Mesenchymal stem cell (in vitro differentiated cells and primary cell): ENCODE measurements around the gene CTSC.

ENCODE experiments used
- DNase-seq: peaks from one replicate; pipeline ENCODE4 v3.0.0-alpha.2; 2013
- H2AFZ ChIP-seq: one replicate; pipeline ENCODE4 v1.6.1; 2013; ENCODE audit warnings: low read depth, mild to moderate bottlenecking, control low read depth, inconsistent platforms, low read length, moderate library complexity
- H2AK5ac ChIP-seq: 2 replicates; pipeline ENCODE4 v1.6.1; 2013; ENCODE audit warnings: low read length, moderate library complexity, mild to moderate bottlenecking, inconsistent platforms; ENCODE audit not compliant: severe bottlenecking
- H2BK120ac ChIP-seq: one replicate; pipeline ENCODE4 v1.6.1; 2013; ENCODE audit warnings: low read depth, mild to moderate bottlenecking, inconsistent platforms, low read length, moderate library complexity
- H2BK12ac ChIP-seq, 2 experiments: one replicate each; pipeline ENCODE4 v1.6.1; 2013; ENCODE audit warnings: inconsistent platforms in 2 of 2, low read length in 2 of 2, mild to moderate bottlenecking in 2 of 2, moderate library complexity in 2 of 2, control low read depth in 1 of 2
- H2BK15ac ChIP-seq: one replicate; pipeline ENCODE4 v1.6.1; 2013; ENCODE audit warnings: mild to moderate bottlenecking, low read depth, inconsistent platforms; ENCODE audit not compliant: poor library complexity, severe bottlenecking
- H2BK5ac ChIP-seq: 2 replicates; pipeline ENCODE4 v1.6.1; 2013; ENCODE audit warnings: low read depth, mild to moderate bottlenecking, low read length, control low read depth, inconsistent platforms; ENCODE audit not compliant: poor library complexity, severe bottlenecking
- H3K14ac ChIP-seq, 2 experiments: one replicate each; pipeline ENCODE4 v1.6.1; 2013; ENCODE audit warnings: inconsistent platforms in 2 of 2, low read length in 2 of 2, control low read depth in 1 of 2, mild to moderate bottlenecking in 1 of 2, moderate library complexity in 1 of 2
- H3K18ac ChIP-seq, 2 experiments: one replicate each; pipeline ENCODE4 v1.6.1; 2013; ENCODE audit warnings: inconsistent platforms in 2 of 2, low read length in 2 of 2, control low read depth in 1 of 2, low read depth in 1 of 2, mild to moderate bottlenecking in 1 of 2
- H3K23ac ChIP-seq, 2 experiments: one replicate each; pipeline ENCODE4 v1.6.1; 2013; ENCODE audit warnings: inconsistent platforms in 2 of 2, low read length in 2 of 2, mild to moderate bottlenecking in 2 of 2, moderate library complexity in 2 of 2, control low read depth in 1 of 2
- H3K27ac ChIP-seq: 2 replicates; pipeline ENCODE4 v1.5.1; 2013; ENCODE audit warnings: mild to moderate bottlenecking, moderate library complexity, low read length, control low read depth, inconsistent platforms; ENCODE audit not compliant: poor library complexity, severe bottlenecking
- H3K27me3 ChIP-seq, 2 experiments: 2 replicates each; pipeline versions ENCODE4 v1.6.1 to v1.7.0; 2013; ENCODE audit warnings: low read length in 2 of 2, mild to moderate bottlenecking in 2 of 2, moderate library complexity in 2 of 2, control low read depth in 1 of 2, inconsistent platforms in 1 of 2; ENCODE audit not compliant: control insufficient read depth in 1 of 2, insufficient read depth in 1 of 2
- H3K36me3 ChIP-seq, 2 experiments: 2 replicates each; pipeline versions ENCODE4 v1.6.1 to v1.7.0; 2013; ENCODE audit warnings: low read length in 2 of 2, control low read depth in 1 of 2, inconsistent platforms in 1 of 2, low read depth in 1 of 2, mild to moderate bottlenecking in 1 of 2; ENCODE audit not compliant: insufficient read depth in 2 of 2, control insufficient read depth in 1 of 2
- H3K4ac ChIP-seq, 2 experiments: one replicate each; pipeline ENCODE4 v1.6.1; 2013; ENCODE audit warnings: inconsistent platforms in 2 of 2, low read length in 2 of 2, mild to moderate bottlenecking in 2 of 2, moderate library complexity in 2 of 2, control low read depth in 1 of 2, low read depth in 1 of 2
- H3K4me1 ChIP-seq: 2 replicates; pipeline ENCODE4 v1.6.1; 2013; ENCODE audit warnings: low read depth, low read length, control low read depth; ENCODE audit not compliant: control insufficient read depth, insufficient read depth
- H3K4me2 ChIP-seq: 2 replicates; pipeline ENCODE4 v1.6.1; 2013; ENCODE audit warnings: low read length, mild to moderate bottlenecking, inconsistent platforms; ENCODE audit not compliant: poor library complexity, severe bottlenecking
- H3K4me3 ChIP-seq, 2 experiments: 2 replicates each; pipeline versions ENCODE4 v1.5.1 to v1.7.0; 2013; ENCODE audit warnings: low read length in 2 of 2, mild to moderate bottlenecking in 2 of 2, control low read depth in 1 of 2, low read depth in 1 of 2; ENCODE audit not compliant: insufficient read depth in 1 of 2
- H3K79me1 ChIP-seq: replicated peaks from 2 replicates; pipeline ENCODE4 v1.6.1; 2013; ENCODE audit warnings: mild to moderate bottlenecking, control low read depth, low read length, inconsistent platforms; ENCODE audit not compliant: poor library complexity, severe bottlenecking
- H3K9ac ChIP-seq: 2 replicates; pipeline ENCODE4 v1.7.0; 2013; ENCODE audit warnings: mild to moderate bottlenecking, low read length, moderate library complexity
- H3K9me3 ChIP-seq: 2 replicates; pipeline ENCODE4 v1.7.0; 2013; ENCODE audit warnings: mild to moderate bottlenecking, low read length; ENCODE audit not compliant: control insufficient read depth
- H4K8ac ChIP-seq: one replicate; pipeline ENCODE4 v1.6.1; 2013; ENCODE audit warnings: inconsistent platforms, mild to moderate bottlenecking, low read length, moderate library complexity
- H4K91ac ChIP-seq: one replicate; pipeline ENCODE4 v1.6.1; 2013; ENCODE audit warnings: mild to moderate bottlenecking, low read length, inconsistent platforms
- WGBS: methylation state at CpG from one replicate; pipeline ENCODE4 v1.1.7; 2013; ENCODE audit warnings: mixed read lengths; 5-methylcytosine and 5-hydroxymethylcytosine counted together

The CTSC gene

GRCh38 chr11:88353835-88354496 is 16.4 kb upstream of the CTSC start:
- Histone ChIP-seq H3K27ac (no peak overlapping the region), H3K9me3 (no peaks in the 10 kb centered on the region), H2AFZ (no peak overlapping the region), H3K79me1 (no peaks in the 10 kb centered on the region), H3K4ac (no peak overlapping the region), H2AK5ac (no peak overlapping the region), H4K8ac (no peak overlapping the region), H3K36me3 (no peaks in the 10 kb centered on the region), H3K23ac (no peak overlapping the region), H2BK15ac (no peak overlapping the region), H3K4me1 (no peaks in the 10 kb centered on the region), H3K4me2 (no peak overlapping the region), H3K27me3 (no peaks in the 10 kb centered on the region), H3K14ac (no peak overlapping the region), H3K18ac (no peak overlapping the region), H3K4me3 (no peak overlapping the region), H3K9ac (no peak overlapping the region), H2BK5ac (no peak overlapping the region), H2BK120ac (no peak overlapping the region), H4K91ac (no peak overlapping the region), H2BK12ac (no peak overlapping the region)
- DNase-seq = no peak
- WGBS = 90% methylated on average over 2 of the region's 4 CpGs

- H2AFZ ChIP-seq = no peak overlapping the region
- H2BK5ac ChIP-seq = no peak overlapping the region
- no peaks in the 10 kb centered on the region for H3K9me3 ChIP-seq
- H3K27me3 ChIP-seq = no peaks in the 10 kb centered on the region
- H3K4ac ChIP-seq = no peak overlapping the region
- no peaks in the 10 kb centered on the region for H3K36me3 ChIP-seq
- no peak overlapping the region for H3K27ac ChIP-seq
- no peak overlapping the region for H2BK15ac ChIP-seq
- no peak overlapping the region for H3K23ac ChIP-seq
- WGBS = 85% methylated on average over 2 of the region's 3 CpGs
- H4K8ac ChIP-seq = no peak overlapping the region
- no peaks in the 10 kb centered on the region for H3K79me1 ChIP-seq
- no peaks in the 10 kb centered on the region for H3K4me1 ChIP-seq
- H2BK120ac ChIP-seq = no peak overlapping the region
- H3K4me3 ChIP-seq = no peak overlapping the region
- H2AK5ac ChIP-seq = no peak overlapping the region
- H3K4me2 ChIP-seq = no peak overlapping the region
- no peak overlapping the region for H3K9ac ChIP-seq
- H2BK12ac ChIP-seq = no peak overlapping the region
- H4K91ac ChIP-seq = no peak overlapping the region
- no peak overlapping the region for H3K18ac ChIP-seq
- no peak overlapping the region for H3K14ac ChIP-seq
- no peak for DNase-seq
Measured at GRCh38 chr11:88353386-88353785, 15.8 kb upstream of the CTSC start.

DNA sequence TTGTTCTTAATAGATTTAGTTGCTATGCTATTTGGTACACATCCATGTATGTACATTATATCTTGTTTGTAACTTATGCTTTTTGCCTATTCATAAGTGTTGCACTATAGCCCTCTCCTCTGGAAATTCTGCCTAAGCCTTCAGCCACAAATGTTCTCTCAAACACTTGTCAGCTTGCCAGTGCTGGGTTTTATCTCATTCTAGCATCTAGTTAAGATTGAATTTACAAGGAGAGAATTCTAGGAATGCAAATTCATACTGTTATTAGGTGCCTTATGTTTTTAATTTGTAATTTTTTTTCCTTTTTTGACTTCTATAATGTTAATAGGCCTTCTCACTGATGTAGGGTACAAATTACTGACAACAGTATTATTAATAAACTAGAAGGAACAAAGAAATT is 14.6 kb upstream of the CTSC start:
- Histone ChIP-seq H3K9me3 (no peaks in the 10 kb centered on the region), H3K27ac (no peak overlapping the region), H3K14ac (no peak overlapping the region), H2AFZ (no peak overlapping the region), H3K4me1 (no peaks in the 10 kb centered on the region), H2BK5ac (no peak overlapping the region), H2AK5ac (no peak overlapping the region), H2BK120ac (no peak overlapping the region), H3K4me3 (no peak overlapping the region), H3K27me3 (no peaks in the 10 kb centered on the region), H2BK12ac (no peak overlapping the region), H3K79me1 (no peaks in the 10 kb centered on the region), H3K23ac (no peak overlapping the region), H3K18ac (no peak overlapping the region), H3K9ac (no peak overlapping the region), H3K4ac (no peak overlapping the region), H4K91ac (no peak overlapping the region), H3K4me2 (no peak overlapping the region), H2BK15ac (no peak overlapping the region), H3K36me3 (no peaks in the 10 kb centered on the region), H4K8ac (no peak overlapping the region)
- peak; percentile 19 for DNase-seq

- Histone ChIP-seq H2BK120ac (no peak overlapping the region), H3K9me3 (no peaks in the 10 kb centered on the region), H4K91ac (no peak overlapping the region), H3K4me3 (no peak overlapping the region), H3K36me3 (no peaks in the 10 kb centered on the region), H3K23ac (no peak overlapping the region), H4K8ac (no peak overlapping the region), H3K18ac (no peak overlapping the region), H3K4ac (no peak overlapping the region), H2AK5ac (no peak overlapping the region), H3K27ac (no peak overlapping the region), H3K9ac (no peak overlapping the region), H3K4me2 (no peak overlapping the region), H2BK15ac (no peak overlapping the region), H2BK5ac (no peak overlapping the region), H2AFZ (no peak overlapping the region), H2BK12ac (no peak overlapping the region), H3K14ac (no peak overlapping the region), H3K4me1 (no peaks in the 10 kb centered on the region), H3K79me1 (peaks cover 2% of the 10 kb centered on the region), H3K27me3 (no peaks in the 10 kb centered on the region)
- peak; percentile 85 for DNase-seq
- no CpG with 5 or more reads among the region's 1 CpG for WGBS
Measured at GRCh38 chr11:88348870-88349269, 11.3 kb upstream of the CTSC start.
